CD8-positive, alpha-beta memory T cell (primary cell): ENCODE data around the gene ATP6V0E2. TPM values are rescaled to one million over a fixed set of nuclear protein-coding genes. Genes with fewer than 3 reads are reported as not detected.

Experiments
- CTCF ChIA-PET: fragments of 350-600 bp; sonication (Branson Sonifier 250); formaldehyde crosslinking; loops from one replicate; lab custom pipeline; 2021; ENCODE audit warnings: antibody characterized with exemption; lab: Charles Lee
- POLR2A ChIA-PET: fragments of 350-600 bp; sonication (Branson Sonifier 250); formaldehyde crosslinking; loops from one replicate; lab custom pipeline; 2021; ENCODE audit warnings: antibody characterized with exemption; lab: Charles Lee
- DNase-seq, 5 donors: peaks; one replicate each; pipeline versions ENCODE4 v3.0.0 to v3.0.0-alpha.2; 2020 to 2022; ENCODE audit warnings: mixed read lengths in 1 of 5
- H3K27ac ChIP-seq: one replicate; pipeline ENCODE4 v1.7.0; 2013; ENCODE audit warnings: low read depth, mild to moderate bottlenecking, low read length, moderate library complexity
- H3K27me3 ChIP-seq: 2 replicates; pipeline ENCODE4 v1.7.0; 2013; ENCODE audit warnings: low read length, mild to moderate bottlenecking; ENCODE audit not compliant: insufficient read depth, poor library complexity, severe bottlenecking
- H3K36me3 ChIP-seq: 2 replicates; pipeline ENCODE4 v1.7.0; 2013; ENCODE audit warnings: mild to moderate bottlenecking, low read length, moderate library complexity; ENCODE audit not compliant: insufficient read depth
- H3K4me1 ChIP-seq: 2 replicates; pipeline ENCODE4 v1.7.0; 2013; ENCODE audit warnings: mild to moderate bottlenecking, low read length, moderate library complexity; ENCODE audit not compliant: insufficient read depth
- H3K4me3 ChIP-seq: 2 replicates; pipeline ENCODE4 v1.7.0; 2013; ENCODE audit warnings: mild to moderate bottlenecking, low read length
- H3K9me3 ChIP-seq: 2 replicates; pipeline ENCODE4 v1.7.0; 2013; ENCODE audit warnings: mild to moderate bottlenecking, low read length
- H3K27ac Mint-ChIP-seq, 8 donors: one replicate each; pipeline ENCODE4 v1.8.0; 2020 to 2021; ENCODE audit warnings: mixed read lengths in 8 of 8, mild to moderate bottlenecking in 6 of 8, inconsistent platforms in 3 of 8, moderate library complexity in 3 of 8
- H3K27me3 Mint-ChIP-seq, 2 donors: one replicate each; pipeline ENCODE4 v1.8.0; 2020 to 2021; ENCODE audit warnings: mixed read lengths in 2 of 2, mild to moderate bottlenecking in 1 of 2, moderate library complexity in 1 of 2
- H3K36me3 Mint-ChIP-seq, 3 donors: one replicate each; pipeline ENCODE4 v1.8.0; 2020 to 2021; ENCODE audit warnings: mixed read lengths in 3 of 3, inconsistent platforms in 1 of 3, mild to moderate bottlenecking in 1 of 3
- H3K4me1 Mint-ChIP-seq, 3 donors: one replicate each; pipeline ENCODE4 v1.8.0; 2020 to 2021; ENCODE audit warnings: mixed read lengths in 3 of 3, inconsistent platforms in 1 of 3, mild to moderate bottlenecking in 1 of 3
- H3K4me3 Mint-ChIP-seq, 7 donors: one replicate each; pipeline ENCODE4 v1.8.0; 2020 to 2021; ENCODE audit warnings: mixed read lengths in 7 of 7, mild to moderate bottlenecking in 6 of 7, moderate library complexity in 4 of 7, inconsistent platforms in 2 of 7
- H3K9me3 Mint-ChIP-seq, 5 donors: one replicate each; pipeline ENCODE4 v1.8.0; 2020 to 2022; ENCODE audit warnings: mixed read lengths in 5 of 5, mild to moderate bottlenecking in 3 of 5, moderate library complexity in 2 of 5, inconsistent platforms in 1 of 5
- polyA plus RNA-seq: library from polyadenylated mRNA; unstranded; fragments of 300-500 nt; fragmentation: Illumina TruSeq; gene quantifications from one replicate; pipeline ENCODE4 v1.2.3, GENCODE V29; 2021
- total RNA-seq, 2 experiments: library from RNA; stranded (reverse); gene quantifications; one replicate each; pipeline ENCODE4 v1.2.3, GENCODE V29; 2021

ATP6V0E2 gene
- total RNA-seq (10 to 100 TPM; 68.3 to 76.2 TPM), polyA plus RNA-seq (144 TPM)

DNA sequence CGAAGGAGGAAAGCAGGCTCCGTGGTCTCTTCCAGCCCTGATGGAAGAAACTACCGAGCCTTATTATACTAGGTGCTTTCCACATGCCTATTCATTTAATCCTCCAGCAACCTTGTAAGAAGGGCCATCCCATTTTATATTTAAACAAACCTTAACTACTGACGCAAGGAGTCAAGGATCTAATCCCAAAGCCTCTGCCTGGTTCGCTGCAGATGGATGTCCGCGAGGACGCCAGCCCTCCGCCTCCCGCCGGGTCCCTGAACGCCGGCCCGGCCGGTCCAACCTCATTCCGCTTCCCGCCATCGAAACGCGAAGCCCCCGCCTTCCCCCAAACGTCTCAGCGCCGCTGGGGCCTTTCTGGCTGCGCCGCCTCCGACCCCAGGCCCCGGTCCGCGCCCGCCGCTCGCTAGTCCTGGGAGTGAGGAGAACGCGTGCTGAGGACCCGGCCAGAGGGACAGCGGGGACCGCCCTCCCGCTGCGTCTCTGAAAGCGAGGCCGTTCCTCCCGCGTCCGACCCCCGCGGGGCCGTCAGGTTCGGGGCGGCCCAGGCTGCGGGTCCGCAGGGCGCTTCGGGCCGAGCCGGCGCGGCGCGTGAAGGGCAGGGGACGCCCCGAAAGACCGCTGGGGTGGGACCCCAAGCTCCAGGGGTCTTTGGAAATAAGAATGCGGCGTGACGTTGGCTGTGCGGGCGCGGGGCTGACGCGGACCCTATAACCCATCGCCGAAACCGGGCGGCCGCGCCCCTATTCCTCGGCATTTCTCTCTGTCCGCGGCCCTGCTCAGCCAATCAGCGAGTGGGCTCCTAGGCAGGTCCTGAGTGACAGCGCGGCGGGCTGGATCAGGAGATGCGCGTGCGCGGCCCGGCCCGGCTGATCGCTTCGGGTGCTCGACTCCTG lies at the start of gene ATP6V0E2:
Gene ATP6V0E2, plus strand, starts transcription at position 896 of the 896 bp plus-strand sequence. CDS start 97 bp downstream, outside the sequence.
- ChIA-PET CTCF (interaction anchor here (2.1 kb wide), 1 partner anchor 35 kb away, joined by 7 read pairs; the partner anchor contains the start of gene ZNF862), POLR2A (interaction anchor here (1.8 kb wide), 1 partner anchor 35 kb away, joined by 6 read pairs; the partner anchor contains the start of gene ZNF862)
- peaks cover 2 to 24% (median 7%) of the 10 kb centered on the region in 3 donors for H3K36me3 Mint-ChIP-seq
- peak within 1 kb of the TSS; percentile 32 to 92 (median 84) for H3K27ac Mint-ChIP-seq
- H3K4me1 Mint-ChIP-seq = peaks cover 66 to 81% (median 80%) of the 10 kb centered on the region in 3 donors
- Histone ChIP-seq H3K9me3 (no peaks in the 10 kb centered on the region), H3K27me3 (no peaks in the 10 kb centered on the region), H3K4me1 (peaks cover 63% of the 10 kb centered on the region), H3K27ac (peak within 1 kb of the TSS; percentile 67), H3K4me3 (peak within 1 kb of the TSS; percentile 77), H3K36me3 (no peaks in the 10 kb centered on the region)
- no peaks in the 10 kb centered on the region for H3K9me3 Mint-ChIP-seq
- no peaks in the 10 kb centered on the region for H3K27me3 Mint-ChIP-seq
- peak; percentile 87 to 94 (median 89) for DNase-seq
- H3K4me3 Mint-ChIP-seq = peak within 1 kb of the TSS; percentile 88 to 97 (median 90)

DNA sequence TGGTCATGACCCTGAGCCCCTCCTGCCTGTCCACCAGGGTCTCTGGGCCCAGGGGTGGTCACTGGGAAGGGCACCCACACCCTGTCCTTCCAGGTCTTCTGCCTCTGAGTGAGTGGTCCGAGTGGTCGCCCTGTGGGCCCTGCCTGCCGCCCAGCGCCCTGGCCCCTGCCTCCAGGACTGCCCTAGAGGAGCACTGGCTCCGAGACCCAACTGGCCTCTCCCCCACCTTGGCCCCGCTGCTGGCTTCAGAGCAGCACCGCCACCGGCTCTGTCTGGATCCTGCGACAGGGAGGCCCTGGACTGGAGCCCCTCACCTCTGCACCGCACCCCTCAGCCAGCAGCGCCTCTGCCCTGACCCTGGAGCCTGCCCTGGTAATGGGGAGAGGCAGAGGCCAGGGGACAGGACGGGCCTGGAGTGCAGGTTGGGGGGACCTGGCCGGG lies 49.4 kb upstream of the ATP6V0E2 start:
- H3K4me1 Mint-ChIP-seq = no peaks in the 10 kb centered on the region

DNA sequence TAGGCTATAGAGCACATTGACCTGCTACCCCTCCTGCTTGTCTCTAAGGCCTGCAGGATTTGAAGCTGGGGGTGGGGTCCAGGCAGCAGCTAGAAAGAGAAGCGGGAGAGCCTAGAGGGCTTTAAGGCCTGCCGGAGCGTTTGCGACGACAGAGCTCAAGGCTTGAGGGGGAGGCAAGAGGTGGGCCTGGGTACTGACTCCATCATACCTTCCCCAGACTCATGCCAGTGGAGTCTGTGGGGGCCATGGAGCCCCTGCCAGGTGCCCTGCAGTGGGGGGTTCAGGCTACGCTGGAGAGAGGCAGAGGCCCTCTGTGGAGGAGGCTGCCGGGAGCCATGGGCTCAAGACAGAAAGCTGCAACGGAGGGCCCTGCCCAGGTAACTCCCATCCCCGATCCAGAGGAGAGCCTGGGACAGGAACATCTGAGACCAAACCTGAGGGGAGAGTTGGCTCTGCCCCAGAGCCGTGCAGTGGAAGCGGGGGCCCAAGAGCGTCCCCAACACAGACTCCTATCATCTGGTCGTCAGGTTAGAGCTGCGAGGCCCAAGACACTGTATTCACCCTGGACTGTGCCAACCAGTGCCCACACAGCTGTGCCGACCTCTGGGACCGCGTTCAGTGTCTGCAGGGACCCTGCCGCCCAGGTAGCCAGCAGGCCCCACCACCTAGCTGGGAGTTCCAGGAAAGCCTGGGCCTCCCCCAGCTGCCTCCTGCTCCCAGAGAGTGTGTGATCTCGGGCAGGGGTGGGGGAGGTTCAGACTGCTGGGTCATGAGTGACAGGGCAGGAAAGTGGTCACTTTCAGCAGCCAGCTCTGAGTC lies 48.8 kb upstream of the ATP6V0E2 start:
- POLR2A ChIA-PET = no interaction called here
- no peak overlapping the region for H3K4me3 Mint-ChIP-seq
- H3K9me3 Mint-ChIP-seq = no peaks in the 10 kb centered on the region

More for the DNA sequence above, 49.4 kb upstream of the ATP6V0E2 start:
- H3K36me3 ChIP-seq = no peaks in the 10 kb centered on the region
- no peaks in the 10 kb centered on the region for H3K9me3 Mint-ChIP-seq
- H3K27me3 Mint-ChIP-seq = peaks cover 0 to 1% of the 10 kb centered on the region in 2 donors
- no peak overlapping the region for H3K27ac Mint-ChIP-seq
- ChIA-PET POLR2A (no interaction called here), CTCF (interaction anchor here (1.4 kb wide), 1 partner anchor 24 kb away, joined by 3 read pairs; no protein-coding TSS in a partner anchor)
- no peak overlapping the region for H3K27ac ChIP-seq
- H3K4me3 Mint-ChIP-seq = no peak overlapping the region
- no peaks in the 10 kb centered on the region for H3K27me3 ChIP-seq
- H3K36me3 Mint-ChIP-seq = no peaks in the 10 kb centered on the region
- H3K4me1 ChIP-seq = no peaks in the 10 kb centered on the region
- DNase-seq = peak in 1 of 5 donors; percentile 28
- H3K9me3 ChIP-seq = no peaks in the 10 kb centered on the region
- no peak overlapping the region for H3K4me3 ChIP-seq

DNA sequence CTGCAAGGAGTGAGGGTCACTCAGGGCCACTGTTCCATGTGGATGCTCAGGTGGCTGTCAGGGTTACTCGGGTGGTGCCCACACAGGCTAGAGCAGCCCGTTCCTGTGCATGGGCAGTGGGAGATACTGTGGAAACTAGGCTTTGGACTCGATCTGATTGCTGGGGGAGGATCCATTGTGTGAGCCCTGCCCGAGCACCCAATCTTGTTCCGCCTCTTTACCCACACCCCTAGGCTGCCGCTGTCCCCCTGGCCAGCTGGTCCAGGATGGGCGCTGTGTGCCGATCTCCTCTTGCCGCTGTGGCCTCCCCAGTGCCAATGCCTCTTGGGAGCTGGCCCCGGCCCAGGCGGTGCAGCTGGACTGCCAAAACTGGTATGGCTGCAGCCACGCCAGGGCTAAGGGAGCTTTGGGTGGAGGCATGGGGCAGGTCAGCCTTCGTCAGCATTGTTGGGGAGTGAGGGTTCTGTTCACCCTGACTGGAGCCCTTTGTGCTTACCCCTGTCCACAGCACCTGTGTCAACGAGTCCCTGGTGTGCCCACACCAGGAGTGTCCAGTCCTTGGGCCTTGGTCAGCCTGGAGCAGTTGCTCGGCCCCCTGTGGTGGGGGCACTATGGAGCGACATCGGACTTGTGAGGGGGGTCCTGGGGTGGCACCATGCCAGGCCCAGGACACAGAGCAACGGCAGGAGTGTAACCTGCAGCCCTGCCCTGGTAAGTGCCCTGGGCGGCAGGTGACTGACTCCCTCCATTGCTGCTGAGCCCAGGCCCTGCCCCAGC lies 48.0 kb upstream of the ATP6V0E2 start:
- Mint-ChIP-seq H3K27me3 (peaks cover 0 to 1% of the 10 kb centered on the region in 2 donors), H3K4me1 (no peaks in the 10 kb centered on the region), H3K36me3 (no peaks in the 10 kb centered on the region), H3K9me3 (no peaks in the 10 kb centered on the region), H3K4me3 (no peak overlapping the region), H3K27ac (no peak overlapping the region)
- no peak for DNase-seq
- POLR2A ChIA-PET = no interaction called here
- H3K4me1 ChIP-seq = no peaks in the 10 kb centered on the region
- no peaks in the 10 kb centered on the region for H3K36me3 ChIP-seq
- no peaks in the 10 kb centered on the region for H3K27me3 ChIP-seq
- H3K4me3 ChIP-seq = no peak overlapping the region
- H3K27ac ChIP-seq = no peak overlapping the region
- CTCF ChIA-PET = no interaction called here
- no peaks in the 10 kb centered on the region for H3K9me3 ChIP-seq

More for the DNA sequence above, 48.8 kb upstream of the ATP6V0E2 start:
- H3K4me1 ChIP-seq = no peaks in the 10 kb centered on the region
- H3K4me3 ChIP-seq = no peak overlapping the region
- no peaks in the 10 kb centered on the region for H3K9me3 ChIP-seq
- Mint-ChIP-seq H3K36me3 (no peaks in the 10 kb centered on the region), H3K27me3 (peaks cover 0 to 1% of the 10 kb centered on the region in 2 donors), H3K4me1 (no peaks in the 10 kb centered on the region), H3K27ac (no peak overlapping the region)
- no peaks in the 10 kb centered on the region for H3K36me3 ChIP-seq
- no peaks in the 10 kb centered on the region for H3K27me3 ChIP-seq
- DNase-seq = no peak
- H3K27ac ChIP-seq = no peak overlapping the region
- CTCF ChIA-PET = interaction anchor here (1.4 kb wide), 1 partner anchor 25 kb away, joined by 3 read pairs; no protein-coding TSS in a partner anchor

DNA sequence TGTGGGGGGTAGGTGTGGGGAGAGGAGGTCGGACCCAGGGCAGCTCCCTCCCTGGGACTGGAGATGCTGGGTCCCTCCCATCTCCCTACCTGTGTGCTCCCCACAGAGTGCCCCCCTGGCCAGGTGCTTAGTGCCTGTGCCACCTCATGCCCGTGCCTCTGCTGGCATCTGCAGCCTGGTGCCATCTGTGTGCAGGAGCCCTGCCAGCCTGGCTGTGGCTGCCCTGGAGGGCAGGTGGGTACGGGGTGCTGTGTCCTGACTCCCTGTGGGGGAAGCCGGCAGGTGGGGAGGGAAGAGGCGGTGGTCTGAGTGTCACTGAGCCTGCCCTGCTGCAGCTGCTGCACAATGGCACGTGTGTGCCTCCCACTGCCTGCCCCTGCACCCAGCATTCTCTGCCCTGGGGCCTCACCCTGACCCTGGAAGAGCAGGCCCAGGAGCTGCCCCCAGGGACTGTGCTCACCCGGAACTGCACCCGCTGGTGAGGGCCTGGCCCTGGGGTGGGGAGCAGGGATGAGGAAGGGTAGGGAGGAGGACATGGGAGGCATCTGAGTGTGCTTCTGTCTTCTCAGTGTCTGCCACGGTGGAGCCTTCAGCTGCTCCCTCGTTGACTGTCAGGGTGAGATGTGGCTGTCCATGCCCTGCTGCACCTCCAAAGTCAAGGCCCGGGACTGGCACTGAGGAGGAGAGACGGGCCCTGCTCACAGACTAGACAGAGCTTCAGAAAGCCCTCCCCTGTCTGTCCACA lies 47.3 kb upstream of the ATP6V0E2 start:
- no peaks in the 10 kb centered on the region for H3K9me3 Mint-ChIP-seq
- Histone ChIP-seq H3K9me3 (no peaks in the 10 kb centered on the region), H3K4me1 (no peaks in the 10 kb centered on the region), H3K27ac (no peak overlapping the region), H3K36me3 (no peaks in the 10 kb centered on the region), H3K27me3 (no peaks in the 10 kb centered on the region), H3K4me3 (no peak overlapping the region)
- no peaks in the 10 kb centered on the region for H3K4me1 Mint-ChIP-seq
- POLR2A ChIA-PET = no interaction called here
- H3K4me3 Mint-ChIP-seq = no peak overlapping the region
- H3K36me3 Mint-ChIP-seq = no peaks in the 10 kb centered on the region
- H3K27ac Mint-ChIP-seq = no peak overlapping the region
- DNase-seq = no peak
- H3K27me3 Mint-ChIP-seq = peaks cover under 1 to 1% of the 10 kb centered on the region in 2 donors
- CTCF ChIA-PET = no interaction called here

DNA sequence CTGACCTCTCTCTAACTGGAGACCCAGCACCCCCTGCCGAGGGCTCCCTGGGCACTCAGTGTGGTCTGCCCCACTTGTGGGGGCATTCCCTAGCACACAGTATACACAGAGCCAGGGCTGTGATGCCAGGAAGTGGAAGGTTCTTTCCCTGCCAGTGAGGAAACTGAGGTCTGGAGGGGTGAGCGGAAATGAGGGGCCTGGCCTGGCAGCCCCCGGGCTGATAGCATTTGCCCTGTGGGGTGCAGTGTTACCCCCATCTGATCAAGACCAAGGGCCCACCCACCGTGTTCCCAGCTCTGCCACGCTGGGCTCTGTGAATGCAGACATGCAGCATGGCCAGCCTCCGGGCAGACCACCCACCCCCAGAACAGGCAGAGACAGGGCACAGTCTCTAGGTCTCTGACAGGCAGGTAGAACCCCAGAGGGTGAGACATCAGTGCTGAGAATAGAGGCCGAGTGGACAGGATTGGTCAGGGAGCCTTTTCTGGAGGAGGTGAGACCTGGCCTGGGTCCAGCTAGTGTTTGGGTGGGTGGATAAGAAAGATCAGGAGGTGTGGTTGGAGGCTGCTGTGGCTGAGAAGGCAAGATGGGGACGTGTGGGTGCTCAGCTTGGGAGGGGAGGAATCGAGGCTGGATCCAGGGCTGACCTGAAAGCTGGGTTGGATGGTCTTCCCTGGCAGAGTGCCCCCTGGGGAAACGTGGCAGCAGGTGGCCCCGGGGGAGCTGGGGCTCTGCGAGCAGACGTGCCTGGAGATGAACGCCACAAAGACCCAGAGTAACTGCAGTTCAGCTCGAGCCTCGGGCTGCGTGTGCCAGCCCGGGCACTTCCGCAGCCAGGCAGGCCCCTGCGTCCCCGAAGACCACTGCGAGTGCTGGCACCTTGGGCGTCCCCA lies 46.4 kb upstream of the ATP6V0E2 start:
- Mint-ChIP-seq H3K36me3 (no peaks in the 10 kb centered on the region), H3K9me3 (no peaks in the 10 kb centered on the region), H3K27ac (no peak overlapping the region), H3K27me3 (peaks cover 4 to 5% of the 10 kb centered on the region in 2 donors), H3K4me3 (peak overlapping the region in 1 of 7 donors; percentile 67), H3K4me1 (no peaks in the 10 kb centered on the region)
- no peak for DNase-seq
- Histone ChIP-seq H3K27me3 (no peaks in the 10 kb centered on the region), H3K4me3 (no peak overlapping the region), H3K36me3 (no peaks in the 10 kb centered on the region), H3K27ac (no peak overlapping the region), H3K9me3 (no peaks in the 10 kb centered on the region), H3K4me1 (no peaks in the 10 kb centered on the region)
- POLR2A ChIA-PET = no interaction called here
- CTCF ChIA-PET = no interaction called here
